Measurements from ENCODE around the gene CHRNA10. TPM values are rescaled to one million over a fixed set of nuclear protein-coding genes. Genes with fewer than 3 reads are reported as not detected.

CHRNA10 gene
- polyA plus RNA-seq, result 0.21 TPM

- no peaks in the 10 kb centered on the region for H3K9me3 Mint-ChIP-seq
- peak within 1 kb of the TSS in 2 of 3 donors; percentile 74 to 88 for H3K27ac Mint-ChIP-seq
- peaks cover 9% of the 10 kb centered on the region for H3K36me3 Mint-ChIP-seq
- peaks cover 0 to 2% (median 0%) of the 10 kb centered on the region in 3 donors for H3K4me1 Mint-ChIP-seq
- H3K27me3 Mint-ChIP-seq, result no peaks in the 10 kb centered on the region
- H3K4me3 Mint-ChIP-seq, result peak within 1 kb of the TSS in 1 of 4 donors; percentile 19
Observed at GRCh38 chr11:3671334-3672254, at the start of gene CHRNA10. CHRNA10 (minus strand) TSS chr11:3671384; CDS start chr11:3671312, 72 bp downstream.

GRCh38 chr11:3712274-3712673 lies 41.1 kb upstream of the CHRNA10 start:
- no peak overlapping the region for H3K4me3 Mint-ChIP-seq
- peaks cover 9% of the 10 kb centered on the region for H3K36me3 Mint-ChIP-seq
- H3K27ac Mint-ChIP-seq, result no peak overlapping the region
- no peaks in the 10 kb centered on the region for H3K27me3 Mint-ChIP-seq
- H3K4me1 Mint-ChIP-seq, result no peaks in the 10 kb centered on the region
- H3K9me3 Mint-ChIP-seq, result no peaks in the 10 kb centered on the region

- H3K4me1 Mint-ChIP-seq, result peaks cover 0 to 1% (median 0%) of the 10 kb centered on the region in 3 donors
- no peaks in the 10 kb centered on the region for H3K9me3 Mint-ChIP-seq
- H3K36me3 Mint-ChIP-seq, result peaks cover 7% of the 10 kb centered on the region
Observed at GRCh38 chr11:3710485-3711259, 39.5 kb upstream of the CHRNA10 start.

GRCh38 chr11:3709977-3710376 lies 38.8 kb upstream of the CHRNA10 start:
- no peak overlapping the region for H3K27ac Mint-ChIP-seq
- H3K9me3 Mint-ChIP-seq, result no peaks in the 10 kb centered on the region
- H3K27me3 Mint-ChIP-seq, result no peaks in the 10 kb centered on the region
- peaks cover 7% of the 10 kb centered on the region for H3K36me3 Mint-ChIP-seq
- H3K4me3 Mint-ChIP-seq, result no peak overlapping the region
- peaks cover 0 to 1% (median 0%) of the 10 kb centered on the region in 3 donors for H3K4me1 Mint-ChIP-seq

More at GRCh38 chr11:3710485-3711259, 39.5 kb upstream of the CHRNA10 start:
- H3K27me3 Mint-ChIP-seq, result no peaks in the 10 kb centered on the region
- H3K4me3 Mint-ChIP-seq, result no peak overlapping the region
- no peak overlapping the region for H3K27ac Mint-ChIP-seq

GRCh38 chr11:3707176-3707575 lies 36.0 kb upstream of the CHRNA10 start:
- H3K4me3 Mint-ChIP-seq, result no peak overlapping the region
- H3K9me3 Mint-ChIP-seq, result no peaks in the 10 kb centered on the region
- H3K36me3 Mint-ChIP-seq, result peaks cover 2% of the 10 kb centered on the region
- H3K4me1 Mint-ChIP-seq, result peaks cover 0 to 1% (median 0%) of the 10 kb centered on the region in 3 donors
- no peak overlapping the region for H3K27ac Mint-ChIP-seq
- no peaks in the 10 kb centered on the region for H3K27me3 Mint-ChIP-seq

GRCh38 chr11:3703383-3703782 lies 32.2 kb upstream of the CHRNA10 start:
- no peaks in the 10 kb centered on the region for H3K9me3 Mint-ChIP-seq
- H3K27ac Mint-ChIP-seq, result no peak overlapping the region
- peaks cover 0 to 1% (median 0%) of the 10 kb centered on the region in 3 donors for H3K4me1 Mint-ChIP-seq
- peaks cover 2% of the 10 kb centered on the region for H3K36me3 Mint-ChIP-seq
- H3K4me3 Mint-ChIP-seq, result no peak overlapping the region
- H3K27me3 Mint-ChIP-seq, result no peaks in the 10 kb centered on the region

- Mint-ChIP-seq H3K27me3 (no peaks in the 10 kb centered on the region), H3K4me1 (no peaks in the 10 kb centered on the region), H3K9me3 (no peaks in the 10 kb centered on the region), H3K27ac (no peak overlapping the region), H3K4me3 (no peak overlapping the region), H3K36me3 (no peaks in the 10 kb centered on the region)
Observed at GRCh38 chr11:3700910-3701309, 29.7 kb upstream of the CHRNA10 start.

- H3K27me3 Mint-ChIP-seq, result no peaks in the 10 kb centered on the region
- no peaks in the 10 kb centered on the region for H3K9me3 Mint-ChIP-seq
- no peaks in the 10 kb centered on the region for H3K36me3 Mint-ChIP-seq
- H3K4me3 Mint-ChIP-seq, result no peak overlapping the region
- H3K27ac Mint-ChIP-seq, result no peak overlapping the region
- H3K4me1 Mint-ChIP-seq, result no peaks in the 10 kb centered on the region
Observed at GRCh38 chr11:3700410-3700809, 29.2 kb upstream of the CHRNA10 start.

GRCh38 chr11:3686751-3687150 lies 15.6 kb upstream of the CHRNA10 start:
- H3K27ac Mint-ChIP-seq, result no peak overlapping the region
- H3K4me3 Mint-ChIP-seq, result no peak overlapping the region
- no peaks in the 10 kb centered on the region for H3K9me3 Mint-ChIP-seq
- peaks cover 8% of the 10 kb centered on the region for H3K36me3 Mint-ChIP-seq
- H3K4me1 Mint-ChIP-seq, result no peaks in the 10 kb centered on the region
- H3K27me3 Mint-ChIP-seq, result no peaks in the 10 kb centered on the region

GRCh38 chr11:3685923-3686322 lies 14.7 kb upstream of the CHRNA10 start:
- H3K27ac Mint-ChIP-seq, result peak overlapping the region in 1 of 3 donors; percentile 24
- H3K4me1 Mint-ChIP-seq, result no peaks in the 10 kb centered on the region
- H3K4me3 Mint-ChIP-seq, result no peak overlapping the region
- no peaks in the 10 kb centered on the region for H3K9me3 Mint-ChIP-seq
- no peaks in the 10 kb centered on the region for H3K27me3 Mint-ChIP-seq
- peaks cover 11% of the 10 kb centered on the region for H3K36me3 Mint-ChIP-seq

GRCh38 chr11:3684819-3685172 lies 13.6 kb upstream of the CHRNA10 start:
- H3K27me3 Mint-ChIP-seq, result no peaks in the 10 kb centered on the region
- peaks cover 11% of the 10 kb centered on the region for H3K36me3 Mint-ChIP-seq
- no peaks in the 10 kb centered on the region for H3K9me3 Mint-ChIP-seq
- H3K4me3 Mint-ChIP-seq, result no peak overlapping the region
- no peak overlapping the region for H3K27ac Mint-ChIP-seq
- H3K4me1 Mint-ChIP-seq, result no peaks in the 10 kb centered on the region

GRCh38 chr11:3684129-3684818 lies 13.1 kb upstream of the CHRNA10 start:
- Mint-ChIP-seq H3K36me3 (peaks cover 11% of the 10 kb centered on the region), H3K27ac (no peak overlapping the region), H3K9me3 (no peaks in the 10 kb centered on the region), H3K27me3 (no peaks in the 10 kb centered on the region), H3K4me3 (no peak overlapping the region), H3K4me1 (no peaks in the 10 kb centered on the region)

GRCh38 chr11:3683039-3683438 lies 11.9 kb upstream of the CHRNA10 start:
- Mint-ChIP-seq H3K36me3 (peaks cover 11% of the 10 kb centered on the region), H3K27ac (peak overlapping the region in 1 of 3 donors; percentile 73), H3K4me3 (no peak overlapping the region), H3K4me1 (no peaks in the 10 kb centered on the region), H3K27me3 (no peaks in the 10 kb centered on the region), H3K9me3 (no peaks in the 10 kb centered on the region)

- H3K4me3 Mint-ChIP-seq, result no peak overlapping the region
- H3K27me3 Mint-ChIP-seq, result no peaks in the 10 kb centered on the region
- no peak overlapping the region for H3K27ac Mint-ChIP-seq
- no peaks in the 10 kb centered on the region for H3K9me3 Mint-ChIP-seq
- H3K36me3 Mint-ChIP-seq, result peaks cover 12% of the 10 kb centered on the region
- no peaks in the 10 kb centered on the region for H3K4me1 Mint-ChIP-seq
Observed at GRCh38 chr11:3679077-3679476, 7.9 kb upstream of the CHRNA10 start.

GRCh38 chr11:3675971-3676370 lies 4.8 kb upstream of the CHRNA10 start:
- H3K27me3 Mint-ChIP-seq, result no peaks in the 10 kb centered on the region
- H3K4me1 Mint-ChIP-seq, result peaks cover 0 to 2% (median 0%) of the 10 kb centered on the region in 3 donors
- H3K4me3 Mint-ChIP-seq, result no peak overlapping the region
- H3K36me3 Mint-ChIP-seq, result peaks cover 6% of the 10 kb centered on the region
- no peaks in the 10 kb centered on the region for H3K9me3 Mint-ChIP-seq
- H3K27ac Mint-ChIP-seq, result no peak overlapping the region
